PFSK-1 (cell line): ENCODE data around the gene ACP1.

Experiments
- FOXP2 ChIP-seq: optimal IDR thresholded peaks from 2 replicates; pipeline ENCODE3; 2011; ENCODE audit warnings: borderline replicate concordance, control low read depth, inconsistent platforms; ENCODE audit not compliant: insufficient read depth; ENCODE audit errors: extremely low read length, extremely low read depth
- POLR2AphosphoS5 ChIP-seq: IDR thresholded peaks from 2 replicates; pipeline ENCODE4 v1.6.1; 2012; ENCODE audit warnings: low read depth, mild to moderate bottlenecking, control low read depth, low read length, moderate library complexity
- SIN3A ChIP-seq: IDR thresholded peaks from 2 replicates; pipeline ENCODE4 v1.6.1; 2012; ENCODE audit warnings: mild to moderate bottlenecking, low read length, moderate library complexity, borderline replicate concordance; ENCODE audit not compliant: insufficient read depth
- TAF1 ChIP-seq: IDR thresholded peaks from 2 replicates; pipeline ENCODE4 v1.6.1; 2012; ENCODE audit warnings: low read length, control low read depth, borderline replicate concordance; ENCODE audit not compliant: insufficient read depth
- TF ChIP-seq, protein P1 (sequence below), 2 experiments: IDR thresholded peaks; 2 replicates each; pipeline versions ENCODE4 v1.6.1 to v1.8.0; 2011 to 2012; ENCODE audit warnings: low read depth in 2 of 2, low read length in 2 of 2, control low read depth in 1 of 2, inconsistent platforms in 1 of 2, mild to moderate bottlenecking in 1 of 2, moderate library complexity in 1 of 2; ENCODE audit not compliant: insufficient read depth in 1 of 2

The ACP1 gene

DNA sequence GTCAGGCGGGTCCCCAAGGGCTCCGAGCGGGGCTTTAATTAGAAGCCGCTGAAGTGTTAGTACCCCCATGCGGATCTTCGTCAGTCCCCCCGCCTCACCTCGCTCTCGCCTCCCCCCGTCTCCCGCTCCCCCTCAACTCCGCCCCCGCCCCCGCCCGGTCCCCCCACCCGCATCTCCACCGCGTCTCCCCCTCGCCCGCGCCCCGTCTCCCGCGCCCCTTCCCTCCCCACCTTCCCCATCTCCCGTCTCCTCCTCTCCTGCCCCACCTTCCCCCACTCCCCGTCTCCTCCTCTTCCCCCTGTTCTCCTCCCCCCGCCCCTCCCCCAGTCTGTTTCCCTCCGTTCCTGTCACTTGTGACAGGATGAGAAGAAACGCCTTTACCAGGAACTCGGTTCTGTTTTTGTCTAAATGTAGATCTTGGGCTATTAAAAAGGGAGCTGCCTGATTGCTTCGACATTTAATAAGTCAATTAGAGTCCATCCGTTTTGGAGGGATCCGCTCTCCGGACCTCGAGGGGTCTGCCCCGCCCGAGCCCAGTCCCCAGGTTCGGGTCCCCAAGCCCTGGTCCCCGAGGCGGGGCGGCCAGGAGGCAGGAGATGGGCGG lies 24.1 kb downstream of the ACP1 start:
- TF ChIP-seq, protein P1, sequence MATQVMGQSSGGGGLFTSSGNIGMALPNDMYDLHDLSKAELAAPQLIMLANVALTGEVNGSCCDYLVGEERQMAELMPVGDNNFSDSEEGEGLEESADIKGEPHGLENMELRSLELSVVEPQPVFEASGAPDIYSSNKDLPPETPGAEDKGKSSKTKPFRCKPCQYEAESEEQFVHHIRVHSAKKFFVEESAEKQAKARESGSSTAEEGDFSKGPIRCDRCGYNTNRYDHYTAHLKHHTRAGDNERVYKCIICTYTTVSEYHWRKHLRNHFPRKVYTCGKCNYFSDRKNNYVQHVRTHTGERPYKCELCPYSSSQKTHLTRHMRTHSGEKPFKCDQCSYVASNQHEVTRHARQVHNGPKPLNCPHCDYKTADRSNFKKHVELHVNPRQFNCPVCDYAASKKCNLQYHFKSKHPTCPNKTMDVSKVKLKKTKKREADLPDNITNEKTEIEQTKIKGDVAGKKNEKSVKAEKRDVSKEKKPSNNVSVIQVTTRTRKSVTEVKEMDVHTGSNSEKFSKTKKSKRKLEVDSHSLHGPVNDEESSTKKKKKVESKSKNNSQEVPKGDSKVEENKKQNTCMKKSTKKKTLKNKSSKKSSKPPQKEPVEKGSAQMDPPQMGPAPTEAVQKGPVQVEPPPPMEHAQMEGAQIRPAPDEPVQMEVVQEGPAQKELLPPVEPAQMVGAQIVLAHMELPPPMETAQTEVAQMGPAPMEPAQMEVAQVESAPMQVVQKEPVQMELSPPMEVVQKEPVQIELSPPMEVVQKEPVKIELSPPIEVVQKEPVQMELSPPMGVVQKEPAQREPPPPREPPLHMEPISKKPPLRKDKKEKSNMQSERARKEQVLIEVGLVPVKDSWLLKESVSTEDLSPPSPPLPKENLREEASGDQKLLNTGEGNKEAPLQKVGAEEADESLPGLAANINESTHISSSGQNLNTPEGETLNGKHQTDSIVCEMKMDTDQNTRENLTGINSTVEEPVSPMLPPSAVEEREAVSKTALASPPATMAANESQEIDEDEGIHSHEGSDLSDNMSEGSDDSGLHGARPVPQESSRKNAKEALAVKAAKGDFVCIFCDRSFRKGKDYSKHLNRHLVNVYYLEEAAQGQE (IDR thresholded peaks at IDR 0.05; ENCODE audit: insufficient read depth in 1 of 2, low read depth in 2 of 2, low read length in 2 of 2) = no peak
- no peak for TF ChIP-seq TAF1
- no peak for TF ChIP-seq FOXP2
- TF ChIP-seq POLR2AphosphoS5 = no peak
- TF ChIP-seq SIN3A = no peak

DNA sequence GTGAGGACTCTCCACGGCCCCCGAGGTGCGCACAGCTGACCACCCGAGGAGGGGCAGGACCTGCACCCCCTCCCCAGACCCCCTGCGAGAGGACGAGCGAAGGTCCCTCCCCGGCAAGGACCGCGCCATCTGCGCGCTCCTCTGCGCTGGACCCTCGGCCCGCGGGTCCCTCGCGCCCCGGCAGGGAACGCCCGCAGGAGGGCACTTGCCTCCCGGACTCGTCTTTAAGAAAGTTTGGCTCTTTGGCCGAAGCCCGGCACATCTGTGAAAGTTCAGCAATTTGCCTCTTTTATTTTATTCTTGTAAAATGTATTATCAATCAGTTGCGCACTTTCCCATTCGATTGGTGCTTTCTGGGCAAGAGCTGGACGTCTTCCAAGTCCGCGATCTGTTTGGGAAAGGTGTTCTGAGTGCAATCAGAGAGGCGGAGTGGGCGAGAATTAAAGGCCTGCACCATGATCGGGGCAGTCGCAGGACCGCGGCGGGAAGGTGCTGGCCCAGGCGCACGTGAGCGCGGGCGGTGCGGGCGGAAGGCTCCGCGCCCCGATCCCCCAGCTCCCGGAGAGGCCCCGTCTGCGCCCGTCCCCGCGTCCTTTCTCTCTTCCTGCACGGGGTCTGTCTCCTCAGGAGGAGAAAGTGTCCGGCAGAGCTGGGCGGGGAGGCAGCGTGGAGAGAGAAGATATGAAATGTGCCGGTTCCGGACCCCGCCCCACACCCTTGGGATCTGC lies 24.8 kb downstream of the ACP1 start:
- no peak for TF ChIP-seq FOXP2
- TF ChIP-seq, protein P1 (IDR thresholded peaks at IDR 0.05; ENCODE audit: insufficient read depth in 1 of 2, low read depth in 2 of 2, low read length in 2 of 2) = no peak
- no peak for TF ChIP-seq POLR2AphosphoS5
- TF ChIP-seq TAF1 = no peak
- no peak for TF ChIP-seq SIN3A

DNA sequence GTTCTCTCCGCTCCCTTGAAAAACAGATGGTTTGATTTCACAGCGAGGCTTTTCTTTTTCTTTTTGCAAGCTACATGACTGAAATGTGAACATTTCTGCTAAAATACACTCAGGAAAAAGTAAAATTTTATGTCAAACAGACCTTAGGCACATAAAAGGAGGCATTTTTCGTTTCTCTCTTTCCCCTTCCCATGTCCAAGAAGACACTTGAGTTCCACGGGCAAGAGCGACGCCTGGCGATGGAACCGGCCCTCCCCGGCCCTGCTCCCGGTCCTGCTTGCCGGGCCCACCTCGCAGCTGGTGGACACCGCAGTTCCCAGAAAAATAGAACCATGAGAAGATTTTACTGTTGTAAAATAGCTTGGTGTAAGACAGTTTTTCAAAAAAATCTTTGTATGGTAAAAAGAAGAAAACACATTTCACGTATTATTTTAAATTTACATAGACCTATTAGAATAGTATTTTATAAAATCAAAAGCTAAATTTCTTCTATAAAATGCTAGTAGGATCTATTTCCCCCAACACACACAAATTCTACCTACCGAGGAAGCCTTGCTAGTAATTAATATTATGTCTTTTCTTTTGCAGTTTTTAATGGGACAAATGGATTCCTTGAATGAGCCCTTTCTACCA lies 25.5 kb downstream of the ACP1 start:
- TF ChIP-seq, protein P1 (IDR thresholded peaks at IDR 0.05; ENCODE audit: insufficient read depth in 1 of 2, low read depth in 2 of 2, low read length in 2 of 2) = no peak
- TF ChIP-seq FOXP2 (no peak), POLR2AphosphoS5 (no peak)

DNA sequence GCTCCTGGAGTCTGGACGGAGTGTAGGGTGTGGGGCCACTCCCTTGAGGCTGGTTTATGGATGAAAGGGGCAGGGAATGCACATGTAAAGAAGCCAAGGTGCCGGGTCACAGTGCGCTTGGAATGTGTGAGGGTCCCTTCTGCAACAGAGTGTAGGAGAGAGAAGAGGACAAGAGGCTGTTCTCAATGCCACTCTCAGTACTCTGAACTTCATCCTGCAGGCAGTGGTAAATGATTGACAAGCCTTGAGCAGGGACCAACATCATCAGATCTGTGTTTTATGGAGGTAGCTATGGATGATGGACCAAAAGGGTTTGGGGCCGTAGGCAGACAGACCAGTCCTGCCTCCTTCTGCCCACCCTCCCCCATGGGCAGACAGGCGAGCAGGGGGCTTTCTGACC lies 30.3 kb downstream of the ACP1 start:
- TF ChIP-seq FOXP2 = no peak
- TF ChIP-seq, protein P1 (IDR thresholded peaks at IDR 0.05; ENCODE audit: insufficient read depth in 1 of 2, low read depth in 2 of 2, low read length in 2 of 2) = no peak
- TF ChIP-seq SIN3A = no peak
- TF ChIP-seq TAF1 = no peak
- no peak for TF ChIP-seq POLR2AphosphoS5
